Upper lobe of left lung (tissue), 6 donors: ENCODE data around the gene DCPS. TPM values are rescaled to one million over a fixed set of nuclear protein-coding genes. Genes with fewer than 3 reads are reported as not detected.

ENCODE experiments used
- ATAC-seq, 2 donors: fragments of 200-7000 bp; cut with Tn5 transposase; one replicate each; pipeline ENCODE4 v1.9.1; 2022; ENCODE audit warnings: mild to moderate bottlenecking in 2 of 2, moderate library complexity in 2 of 2; ENCODE audit not compliant: low FRiP score in 2 of 2
- DNase-seq, 2 donors: peaks; one replicate each; pipeline ENCODE4 v3.0.0-alpha.2; 2019 to 2020
- H3K27ac ChIP-seq, 4 donors: fragments of 200-600 bp; sonication (generic); one replicate each; pipeline ENCODE4 v1.5.1; 2016 to 2019
- H3K27me3 ChIP-seq, 4 donors: fragments of 200-600 bp; sonication (generic); one replicate each; pipeline ENCODE4 v1.5.1; 2017 to 2019
- H3K36me3 ChIP-seq, 4 donors: fragments of 200-600 bp; sonication (generic); one replicate each; pipeline ENCODE4 v1.5.1; 2016 to 2019
- H3K4me1 ChIP-seq, 4 donors: fragments of 200-600 bp; sonication (generic); one replicate each; pipeline ENCODE4 v1.5.1; 2018 to 2019
- H3K4me3 ChIP-seq, 4 donors: fragments of 200-600 bp; sonication (generic); one replicate each; pipeline ENCODE4 v1.5.1; 2017 to 2019; ENCODE audit warnings: mild to moderate bottlenecking in 2 of 4, moderate library complexity in 1 of 4
- H3K9me3 ChIP-seq, 4 donors: fragments of 200-600 bp; sonication (generic); one replicate each; pipeline ENCODE4 v1.5.1; 2018 to 2019
- EP300 ChIP-seq, 4 donors: sonication (generic); formaldehyde crosslinking; IDR thresholded peaks; one replicate each; pipeline ENCODE4 v1.5.1; 2017; ENCODE audit warnings: antibody characterized with exemption in 4 of 4, control low read depth in 2 of 4
- POLR2A ChIP-seq, 4 donors: fragments of 450-650 bp; IDR thresholded peaks; one replicate each; pipeline ENCODE4 v1.5.1; 2016 to 2017; ENCODE audit warnings: antibody characterized with exemption in 4 of 4, mild to moderate bottlenecking in 2 of 4
- POLR2AphosphoS5 ChIP-seq, 2 donors: sonication (generic); formaldehyde crosslinking; IDR thresholded peaks; one replicate each; pipeline ENCODE4 v1.5.1; 2017; ENCODE audit warnings: antibody characterized with exemption in 2 of 2
- WGBS, 2 donors: methylation state at CpG; one replicate each; pipeline ENCODE4 v1.1.5; 2017 to 2018; 5-methylcytosine and 5-hydroxymethylcytosine counted together
- total RNA-seq, 6 donors: library from RNA; depleted of rRNA in 4 of 6; stranded (reverse); fragments of >200 nt in 4 of 6; gene quantifications; one replicate each; pipeline versions ENCODE4 v1.1.0 to v1.2.1, GENCODE V29; 2016 to 2021
- TF ChIP-seq, protein P1 (sequence below), 6 experiments: fragments of 450-650 bp in 4 of 6; fragments of 200-600 bp in 2 of 6; sonication (generic) in 2 of 6; IDR thresholded peaks; one replicate each; pipeline ENCODE4 v1.5.1; 2016 to 2019; ENCODE audit warnings: antibody characterized with exemption in 6 of 6
- donor health status: DM: no; HTN: no; CAD: no; lungs with moderate emphysema.
- donor health status: DM: no; HTN: yes; CAD: no; lungs with severe emphysema.

DCPS gene
- total RNA-seq, 6 donors from 2014 or later: 6.3 to 21.4 (median 14.1) TPM

DNA sequence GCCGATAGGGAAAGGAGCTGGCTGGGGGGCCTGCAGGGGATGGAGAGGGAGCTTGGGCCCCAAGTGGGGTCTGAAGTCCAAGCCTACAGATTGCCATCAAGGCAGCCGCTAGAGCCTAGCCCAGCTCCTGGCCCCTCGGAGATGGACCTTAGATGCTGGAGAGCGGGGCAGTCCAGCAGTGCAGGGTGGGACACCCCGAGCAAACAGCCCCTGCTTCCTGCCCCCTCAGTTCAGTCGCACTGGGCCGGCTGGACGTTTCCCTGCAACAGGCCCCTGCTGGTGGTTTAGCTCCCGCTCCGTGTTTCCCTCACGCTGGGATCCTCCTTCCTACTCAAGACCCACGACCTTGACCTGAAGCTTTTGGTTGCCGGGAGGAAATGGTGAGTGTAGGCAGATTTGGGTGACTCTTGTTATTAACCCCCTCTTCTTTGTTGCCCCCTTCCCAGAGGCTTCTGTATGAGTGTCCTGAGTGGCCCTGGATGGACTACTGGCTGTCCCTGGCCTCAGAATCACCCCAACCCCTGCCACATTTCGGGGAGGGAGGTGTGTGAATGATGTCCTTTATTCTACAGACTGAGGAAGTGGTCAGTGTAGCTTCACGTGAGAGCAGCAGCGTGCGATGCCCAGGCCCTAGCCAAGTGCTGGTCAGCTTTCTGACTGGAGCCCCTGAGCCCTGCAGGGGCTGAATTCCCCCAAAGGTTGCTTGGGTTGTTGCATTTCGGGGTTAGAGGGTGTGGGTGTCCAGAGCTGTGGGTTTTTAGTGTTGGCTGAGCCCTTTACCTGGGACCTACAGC, 54.3 kb downstream of the DCPS start:
- Histone ChIP-seq H3K27me3 (no peaks in the 10 kb centered on the region), H3K4me3 (peak overlapping the region in 1 of 4 donors; percentile 92), H3K4me1 (peaks cover 12 to 55% (median 35%) of the 10 kb centered on the region in 4 donors), H3K36me3 (no peaks in the 10 kb centered on the region), H3K27ac (peak overlapping the region; percentile 73 to 89 (median 84)), H3K9me3 (no peaks in the 10 kb centered on the region)
- TF ChIP-seq, protein P1, sequence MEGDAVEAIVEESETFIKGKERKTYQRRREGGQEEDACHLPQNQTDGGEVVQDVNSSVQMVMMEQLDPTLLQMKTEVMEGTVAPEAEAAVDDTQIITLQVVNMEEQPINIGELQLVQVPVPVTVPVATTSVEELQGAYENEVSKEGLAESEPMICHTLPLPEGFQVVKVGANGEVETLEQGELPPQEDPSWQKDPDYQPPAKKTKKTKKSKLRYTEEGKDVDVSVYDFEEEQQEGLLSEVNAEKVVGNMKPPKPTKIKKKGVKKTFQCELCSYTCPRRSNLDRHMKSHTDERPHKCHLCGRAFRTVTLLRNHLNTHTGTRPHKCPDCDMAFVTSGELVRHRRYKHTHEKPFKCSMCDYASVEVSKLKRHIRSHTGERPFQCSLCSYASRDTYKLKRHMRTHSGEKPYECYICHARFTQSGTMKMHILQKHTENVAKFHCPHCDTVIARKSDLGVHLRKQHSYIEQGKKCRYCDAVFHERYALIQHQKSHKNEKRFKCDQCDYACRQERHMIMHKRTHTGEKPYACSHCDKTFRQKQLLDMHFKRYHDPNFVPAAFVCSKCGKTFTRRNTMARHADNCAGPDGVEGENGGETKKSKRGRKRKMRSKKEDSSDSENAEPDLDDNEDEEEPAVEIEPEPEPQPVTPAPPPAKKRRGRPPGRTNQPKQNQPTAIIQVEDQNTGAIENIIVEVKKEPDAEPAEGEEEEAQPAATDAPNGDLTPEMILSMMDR (IDR thresholded peaks at IDR 0.05): no peak
- TF ChIP-seq EP300 (IDR thresholded peaks at IDR 0.05) (no peak), POLR2A (IDR thresholded peaks at IDR 0.05) (no peak)
- ATAC-seq: no peak
- DNase-seq: no peak
- WGBS, 2 donors: 71 to 81% methylated on average over 15 to 18 of the region's 18 CpGs

DNA sequence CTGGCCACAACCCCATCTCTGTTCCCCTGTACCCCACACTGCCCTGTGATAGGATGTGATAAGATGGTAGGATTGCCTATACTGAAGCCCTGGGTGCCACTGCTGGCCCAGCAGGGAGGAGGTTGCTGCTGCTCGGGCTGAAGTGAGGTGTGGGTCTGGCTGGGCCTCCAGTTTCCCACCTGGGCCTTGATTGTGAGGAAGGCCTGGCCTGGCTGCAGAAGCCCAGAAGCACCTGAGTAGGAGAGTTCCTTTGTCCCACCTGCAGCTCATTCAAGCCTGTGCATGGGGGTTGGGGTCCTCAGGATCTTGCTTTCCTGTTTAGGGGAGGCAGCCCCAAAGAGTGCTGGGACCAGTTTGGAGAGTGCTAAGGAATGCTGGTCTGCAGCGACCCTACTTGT, 54.9 kb downstream of the DCPS start:
- Histone ChIP-seq H3K27ac (peak overlapping the region; percentile 37 to 89 (median 80)), H3K36me3 (no peaks in the 10 kb centered on the region), H3K4me1 (peaks cover 8 to 56% (median 32%) of the 10 kb centered on the region in 4 donors), H3K27me3 (no peaks in the 10 kb centered on the region), H3K4me3 (no peak overlapping the region), H3K9me3 (no peaks in the 10 kb centered on the region)
- ATAC-seq: no peak
- DNase-seq: no peak
- TF ChIP-seq POLR2A (IDR thresholded peaks at IDR 0.05) (no peak), EP300 (IDR thresholded peaks at IDR 0.05) (no peak), POLR2AphosphoS5 (IDR thresholded peaks at IDR 0.05) (no peak)
- TF ChIP-seq, protein P1 (IDR thresholded peaks at IDR 0.05): no peak
- WGBS, 2 donors: 75 to 84% methylated on average over 1 to 2 of the region's 2 CpGs

DNA sequence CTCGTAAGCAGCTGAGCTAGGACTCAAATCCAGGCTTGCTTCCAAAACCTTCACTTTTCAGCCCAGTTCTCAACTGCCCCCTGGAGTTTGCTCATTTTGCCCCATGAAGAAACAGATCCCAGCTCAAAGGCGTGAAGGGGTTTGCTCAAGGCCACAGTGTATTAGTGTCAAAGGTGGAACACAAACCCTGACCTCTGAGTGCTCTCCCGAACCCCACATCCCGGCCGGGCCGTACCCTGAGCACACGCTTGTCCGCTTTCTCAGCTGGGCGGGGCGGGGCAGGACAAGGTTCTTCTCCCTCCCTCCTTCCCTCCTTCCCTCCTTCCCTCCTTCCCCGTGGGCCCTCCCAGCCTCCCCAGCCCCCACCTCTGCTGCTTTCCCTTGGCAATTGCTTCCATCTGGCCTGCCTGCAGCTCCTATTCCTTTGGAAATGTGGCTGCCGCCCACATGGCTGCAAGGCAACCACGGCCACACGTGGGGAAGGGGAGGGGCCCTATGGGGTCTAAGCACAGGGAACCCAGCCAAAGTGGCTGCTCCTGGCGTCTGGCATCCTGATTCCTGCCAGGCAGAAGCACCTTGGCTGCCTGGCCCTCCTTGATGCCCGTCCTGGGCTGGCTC, 55.7 kb downstream of the DCPS start:
- Histone ChIP-seq H3K36me3 (no peaks in the 10 kb centered on the region), H3K27ac (peak overlapping the region in 3 of 4 donors; percentile 18 to 37 (median 27)), H3K9me3 (no peaks in the 10 kb centered on the region), H3K27me3 (no peaks in the 10 kb centered on the region), H3K4me1 (peaks cover 6 to 52% (median 26%) of the 10 kb centered on the region in 4 donors), H3K4me3 (no peak overlapping the region)
- ATAC-seq (peak; percentile 4 to 43), DNase-seq (no peak)
- TF ChIP-seq, protein P1 (IDR thresholded peaks at IDR 0.05): no peak
- TF ChIP-seq POLR2AphosphoS5 (IDR thresholded peaks at IDR 0.05) (no peak), EP300 (IDR thresholded peaks at IDR 0.05) (no peak), POLR2A (IDR thresholded peaks at IDR 0.05) (no peak)
- WGBS, 2 donors: 57 to 74% methylated on average over 11 to 15 of the region's 16 CpGs

DNA sequence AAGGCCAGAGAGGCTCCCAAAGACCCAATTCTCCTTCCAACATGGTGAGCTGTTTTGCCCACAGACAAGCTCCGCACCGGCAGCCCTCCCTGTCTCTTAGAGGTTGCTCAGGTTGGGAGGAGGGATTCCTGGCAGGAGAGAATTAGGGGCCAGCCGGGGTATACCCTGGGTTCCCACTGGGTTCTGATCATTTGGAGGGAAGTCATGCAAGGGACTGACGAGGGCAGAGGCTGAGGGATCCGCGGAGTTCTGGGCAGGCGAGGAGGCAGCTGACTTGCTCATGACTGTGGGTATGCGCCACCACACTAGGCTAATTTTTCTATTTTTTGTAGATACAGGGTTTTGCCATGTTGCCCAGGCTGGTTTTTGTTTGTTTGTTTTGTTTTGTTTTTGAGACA, 56.2 kb downstream of the DCPS start:
- H3K27ac ChIP-seq: peak overlapping the region in 2 of 4 donors; percentile 18 to 27
- no peak for ATAC-seq
- H3K4me3 ChIP-seq: no peak overlapping the region
- no peaks in the 10 kb centered on the region for H3K9me3 ChIP-seq
- TF ChIP-seq POLR2A (IDR thresholded peaks at IDR 0.05): no peak
- no peak for TF ChIP-seq POLR2AphosphoS5 (IDR thresholded peaks at IDR 0.05)
- TF ChIP-seq EP300 (IDR thresholded peaks at IDR 0.05): no peak
- TF ChIP-seq, protein P1 (IDR thresholded peaks at IDR 0.05): no peak
- H3K36me3 ChIP-seq: no peaks in the 10 kb centered on the region
- peaks cover 3 to 47% (median 21%) of the 10 kb centered on the region in 4 donors for H3K4me1 ChIP-seq
- no peaks in the 10 kb centered on the region for H3K27me3 ChIP-seq
- 87 to 91% methylated on average over 6 to 8 of the region's 8 CpGs for WGBS, 2 donors
- peak in 1 of 2 donors; percentile 29 for DNase-seq
